ENCODE data around the gene INPP4B.
"Not testable (repeated sequence)": the region's sequence is repeated elsewhere in the genome, so short reads cannot be mapped to it uniquely, and the experiment has no call there.

Gene INPP4B

GRCh38 chr4:142671516-142671915, 174.6 kb downstream of the INPP4B start:
- no peak for DNase-seq

DNA sequence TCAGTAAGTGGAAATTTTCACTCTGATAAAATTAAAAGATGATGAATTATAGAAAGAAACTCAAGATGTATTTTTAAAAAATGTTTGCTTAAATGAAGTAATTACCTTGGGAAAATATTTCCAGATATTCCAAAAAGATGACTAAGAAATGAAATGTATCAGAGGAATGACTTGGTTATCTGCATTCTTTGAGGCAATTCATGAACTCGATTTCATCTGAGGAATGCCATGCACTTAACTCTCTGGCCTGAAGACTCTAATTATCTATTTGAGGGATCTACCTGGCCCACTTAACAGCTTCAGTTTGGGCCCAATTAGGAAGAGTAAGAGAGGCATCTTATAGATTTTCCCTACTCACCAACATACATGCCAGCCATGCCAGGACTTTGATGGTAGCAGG, 182.3 kb downstream of the INPP4B start:
- DNase-seq, result no peak

DNA sequence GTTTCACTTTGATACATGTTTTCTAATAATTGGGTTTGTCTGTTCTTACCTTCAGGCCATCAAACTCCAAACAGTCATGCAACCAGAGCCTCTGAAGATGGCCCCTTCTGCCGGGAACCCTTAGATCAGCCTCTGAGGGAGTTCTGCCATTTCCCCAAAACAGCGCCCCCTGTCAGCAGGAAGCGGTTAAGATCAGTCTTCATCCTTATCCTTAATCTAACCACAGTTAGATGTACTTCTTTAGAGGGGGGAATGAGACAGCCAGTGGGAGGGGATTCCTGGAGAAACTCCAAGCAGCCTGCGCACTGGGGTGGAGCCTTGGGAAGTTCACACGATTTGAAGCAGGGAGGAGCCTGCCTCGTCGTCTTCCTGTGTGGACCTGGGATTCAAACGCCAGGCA, 185.4 kb downstream of the INPP4B start:
- no peak for DNase-seq

DNA sequence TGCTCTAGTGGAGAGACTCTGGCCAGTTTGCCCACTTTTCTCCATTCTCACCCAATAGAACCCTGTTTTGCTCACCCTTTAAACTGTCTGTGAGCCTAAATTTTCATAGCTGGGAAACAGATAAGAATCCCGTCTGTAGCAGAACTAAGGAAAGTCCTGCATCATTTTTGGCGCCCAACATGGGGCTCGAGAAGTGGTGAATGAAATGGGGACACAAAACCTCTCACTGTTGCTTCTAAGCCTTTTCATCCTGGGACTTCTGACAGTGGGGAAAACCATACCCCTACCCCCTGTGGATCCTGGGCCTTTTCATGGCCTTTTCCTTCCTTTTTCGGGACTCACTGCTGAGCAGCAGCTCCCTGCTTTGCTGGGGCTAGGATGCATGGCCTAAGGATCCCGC, 189.9 kb downstream of the INPP4B start:
- no peak for DNase-seq

DNA sequence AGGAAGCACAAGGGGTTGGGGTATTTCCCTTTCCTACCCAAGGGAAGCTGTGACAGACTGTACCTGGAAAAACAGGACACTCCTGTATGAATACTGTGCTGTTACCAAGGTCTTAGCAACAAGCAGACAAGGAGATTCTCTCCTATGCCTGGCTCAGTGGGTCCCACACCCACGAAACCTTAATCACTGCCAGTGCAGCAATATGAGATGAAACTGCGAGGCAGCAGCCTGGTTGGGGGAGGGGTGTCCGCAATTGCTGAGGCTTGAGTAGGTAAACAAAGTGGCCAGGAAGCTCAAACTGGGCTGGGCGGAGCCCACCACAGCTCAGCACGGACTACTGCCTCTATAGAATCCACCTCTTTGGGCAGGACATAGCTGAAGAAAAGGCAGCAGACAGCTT, 197.7 kb downstream of the INPP4B start:
- no peak for DNase-seq

DNA sequence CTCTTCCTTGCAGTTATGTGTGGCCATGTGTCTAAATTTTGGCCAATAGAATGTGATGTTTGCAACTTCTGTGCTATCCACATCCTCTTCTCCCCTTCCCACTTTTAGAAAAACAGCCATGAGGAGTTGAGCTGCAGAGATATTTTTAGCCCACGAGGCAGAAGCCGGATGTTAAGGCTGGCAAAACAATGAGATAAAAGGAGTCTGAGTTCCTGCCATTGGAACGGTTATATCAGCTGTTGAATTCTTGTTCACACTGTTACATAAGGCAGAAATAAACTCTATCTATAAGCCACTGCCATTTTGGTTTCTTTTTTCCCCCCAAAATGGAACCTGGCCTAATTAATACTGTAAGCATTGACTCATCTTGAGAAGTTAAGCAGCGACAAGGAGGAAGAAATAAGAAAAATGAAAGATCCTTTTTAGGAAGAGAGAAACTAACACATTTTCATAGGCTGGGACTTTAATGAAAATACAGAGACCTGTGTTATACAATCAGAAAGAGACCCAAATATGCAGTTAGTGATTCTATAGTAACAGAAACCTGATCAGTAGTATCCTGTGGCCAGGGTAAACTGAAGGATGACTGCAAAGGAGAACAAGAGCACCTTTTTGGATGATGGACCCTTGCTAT, 200.5 kb downstream of the INPP4B start:
- DNase-seq, result no peak

- not testable (repeated sequence) for DNase-seq
Observed at GRCh38 chr4:142644628-142645027, 201.5 kb downstream of the INPP4B start.

DNA sequence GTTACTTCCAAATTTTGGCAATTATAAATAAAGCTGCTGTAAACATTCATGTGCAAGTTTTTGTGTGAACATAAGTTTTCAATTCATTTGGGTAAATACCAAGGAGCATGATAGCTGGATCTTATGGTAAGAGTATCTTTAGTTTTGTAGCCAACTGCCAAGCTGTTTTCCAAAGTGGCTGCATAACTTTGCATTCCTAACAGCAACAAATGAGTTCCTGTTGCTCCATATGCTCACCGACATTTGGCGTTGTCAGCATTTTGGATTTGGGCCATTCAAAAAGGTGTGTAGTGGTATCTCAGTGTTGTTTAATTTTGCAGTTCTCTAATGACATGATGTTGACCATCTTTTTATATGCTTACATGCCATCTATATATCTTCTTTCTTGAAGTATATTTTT, 208.5 kb downstream of the INPP4B start:
- no peak for DNase-seq

- DNase-seq, result no peak
Observed at GRCh38 chr4:142631836-142632235, 214.3 kb downstream of the INPP4B start.

DNA sequence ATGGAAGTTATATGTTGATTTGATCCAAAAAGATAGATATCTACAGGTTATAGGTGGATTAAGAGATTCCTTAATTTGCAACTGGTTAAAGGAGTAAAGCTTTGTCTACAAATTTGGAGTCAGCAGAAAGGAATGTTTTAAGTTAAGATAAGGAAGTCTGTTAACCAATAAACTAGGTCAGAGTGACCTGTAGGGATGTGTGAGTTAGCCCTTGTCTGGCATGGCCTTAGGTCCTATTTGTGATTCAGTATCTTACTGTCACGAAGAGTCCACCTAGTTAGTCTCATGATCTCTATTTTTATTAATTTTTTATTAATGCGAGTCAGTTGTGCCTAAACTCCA, 230.8 kb downstream of the INPP4B start:
- DNase-seq, result no peak

DNA sequence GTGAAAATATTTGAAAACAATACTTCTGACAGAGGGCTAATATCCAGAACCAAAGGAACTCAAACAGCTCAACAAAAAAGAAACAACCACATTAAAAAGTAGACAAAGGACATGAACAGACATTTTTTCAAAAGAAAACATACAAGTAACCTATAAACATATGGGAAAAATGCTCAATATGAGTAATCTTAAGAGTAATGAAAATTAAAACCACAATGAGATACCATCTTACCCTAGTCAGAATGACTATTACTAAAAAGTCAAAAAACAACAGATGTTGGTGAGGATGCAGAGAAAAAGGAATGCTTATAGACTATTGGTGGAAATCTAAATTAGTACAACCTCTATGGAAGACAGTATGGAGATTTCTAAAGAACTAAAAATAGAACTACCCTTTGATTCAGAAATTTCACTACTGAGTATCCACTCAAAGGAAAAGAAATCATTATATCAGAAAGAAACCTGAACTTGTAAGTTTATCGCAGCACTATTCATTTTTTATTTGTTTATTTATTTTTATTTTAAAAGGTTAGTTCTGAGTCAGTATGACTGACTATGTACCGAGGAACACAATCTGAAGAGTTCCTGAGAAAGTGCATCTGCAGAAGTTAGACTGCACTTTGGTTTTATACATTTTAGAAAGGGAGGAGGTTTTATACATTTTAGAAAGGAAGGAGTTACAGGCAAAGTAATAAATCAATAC, 231.3 kb downstream of the INPP4B start:
- no peak for DNase-seq

- no peak for DNase-seq
Observed at GRCh38 chr4:142607976-142608375, 238.1 kb downstream of the INPP4B start.

- DNase-seq, result no peak
Observed at GRCh38 chr4:142600952-142601351, 245.1 kb downstream of the INPP4B start.

DNA sequence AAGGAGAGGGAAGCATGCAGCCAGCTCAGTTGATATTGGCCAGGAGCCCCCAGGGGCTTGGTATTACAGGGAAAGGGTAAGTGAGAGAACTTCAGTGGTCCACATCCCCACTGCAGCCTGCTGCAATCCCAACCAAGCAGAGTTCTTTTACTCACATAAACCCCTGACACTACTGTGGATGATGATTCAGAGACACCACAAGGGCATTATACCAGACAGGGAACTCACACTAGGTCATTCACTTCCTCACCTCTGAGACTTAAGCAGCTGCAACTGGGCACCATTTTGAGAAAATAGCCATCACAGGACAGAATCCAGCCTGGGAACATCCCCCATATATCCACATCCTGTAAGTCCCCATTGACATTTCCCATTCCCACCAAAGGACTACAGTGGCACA, 248.0 kb downstream of the INPP4B start:
- no peak for DNase-seq

DNA sequence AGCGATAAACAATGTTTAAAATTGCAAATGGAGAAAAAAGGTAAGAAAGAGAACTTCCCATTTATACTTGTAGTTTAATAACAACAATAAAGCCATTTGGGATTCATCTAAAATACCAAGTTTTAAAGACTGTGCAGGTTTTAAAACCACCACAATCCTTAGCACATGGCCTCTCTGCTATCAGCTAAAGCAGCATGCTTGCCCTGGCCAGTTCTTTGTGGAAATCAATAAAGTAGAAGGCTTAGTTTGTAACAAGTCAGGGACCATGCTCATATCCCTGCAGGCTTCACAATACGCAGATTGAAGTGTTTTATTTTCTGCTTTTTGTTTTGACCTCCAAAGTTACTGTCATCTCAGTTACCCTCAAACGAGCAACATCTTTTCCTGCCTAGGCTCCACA, 249.5 kb downstream of the INPP4B start:
- no peak for DNase-seq

- no peak for DNase-seq
Observed at GRCh38 chr4:142596121-142596520, 250.0 kb downstream of the INPP4B start.

- DNase-seq, result no peak
Observed at GRCh38 chr4:142595222-142595871, 250.8 kb downstream of the INPP4B start.

DNA sequence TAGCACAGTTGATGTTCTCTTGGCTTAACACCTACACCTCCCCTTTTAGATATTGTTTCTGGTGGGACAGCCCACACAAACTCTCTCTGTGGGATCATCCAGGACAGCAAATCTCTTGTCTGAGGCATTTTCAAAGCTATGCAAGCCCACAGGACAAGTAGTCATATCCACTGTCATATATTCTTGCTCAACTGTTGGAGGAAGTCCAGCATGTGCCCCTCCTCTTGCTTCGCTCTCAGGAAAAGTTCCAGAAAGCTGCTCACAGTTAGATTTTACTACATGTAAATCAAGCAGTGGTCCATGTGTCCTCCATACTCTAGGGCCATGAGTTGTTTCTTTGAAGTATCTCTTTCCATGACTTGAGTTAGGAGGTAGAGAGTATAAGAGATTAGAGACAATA, 260.7 kb downstream of the INPP4B start:
- DNase-seq, result no peak

- no peak for DNase-seq
Observed at GRCh38 chr4:142583708-142584107, 262.4 kb downstream of the INPP4B start.

DNA sequence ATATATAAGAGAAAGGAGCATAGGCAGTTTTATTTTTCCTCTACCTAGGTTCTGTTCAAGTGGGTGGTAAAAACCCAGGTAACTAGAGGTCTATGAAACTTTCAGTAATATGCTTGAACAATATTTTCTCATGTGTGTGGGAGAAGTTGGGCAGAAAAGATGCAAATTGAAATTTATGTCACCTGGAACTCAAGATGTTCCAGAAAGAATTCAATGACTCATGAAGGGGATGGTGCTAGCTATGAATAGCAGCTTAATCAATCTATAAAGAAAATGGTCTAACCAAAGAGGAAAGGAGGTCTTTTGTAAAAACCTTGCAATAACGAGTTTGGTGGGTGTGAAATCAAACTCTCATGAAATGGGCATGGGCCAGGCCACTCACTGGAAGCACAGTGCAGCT, 263.8 kb downstream of the INPP4B start:
- DNase-seq, result no peak

DNA sequence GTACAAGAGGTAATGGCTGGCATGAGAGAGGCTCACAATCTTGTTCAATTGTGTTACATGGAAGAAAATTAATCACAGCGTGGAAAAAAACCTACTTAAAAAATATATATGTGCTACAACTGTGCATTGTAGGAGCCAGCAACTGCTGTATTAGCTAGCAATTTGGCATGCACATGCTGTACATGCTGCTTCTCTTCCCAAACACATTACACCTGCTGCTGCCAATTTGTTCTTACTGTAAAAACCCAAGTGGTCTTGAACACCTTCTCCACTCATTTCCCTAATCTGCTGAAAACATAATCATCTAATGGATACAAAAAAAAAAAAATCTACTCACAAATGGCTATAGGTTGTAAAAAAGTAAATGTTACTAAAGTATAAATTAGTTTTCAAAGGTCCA, 264.2 kb downstream of the INPP4B start:
- no peak for DNase-seq

DNA sequence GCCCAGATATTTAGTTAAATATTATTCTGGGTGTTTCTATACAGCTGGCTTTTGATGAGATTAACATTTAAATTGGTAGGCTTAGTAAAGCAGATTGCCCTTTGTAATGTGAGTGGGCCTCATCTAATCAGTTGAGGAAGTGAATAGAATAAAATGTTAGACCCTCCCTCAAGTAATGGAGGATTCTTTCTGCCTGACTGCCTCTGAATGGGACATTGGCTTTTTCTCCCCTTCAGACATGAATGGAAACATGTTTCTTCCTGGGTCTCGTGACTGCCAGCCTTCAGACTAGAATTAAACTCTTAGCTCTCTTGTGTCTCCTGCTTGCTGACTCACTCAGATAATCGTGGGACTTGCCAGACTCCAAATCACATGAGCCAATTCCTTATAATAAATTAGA, 266.7 kb downstream of the INPP4B start:
- no peak for DNase-seq

- DNase-seq, result no peak
Observed at GRCh38 chr4:142574306-142574705, 271.8 kb downstream of the INPP4B start.

GRCh38 chr4:142572071-142572470, 274.0 kb downstream of the INPP4B start:
- DNase-seq, result no peak
